Measurements from ENCODE around the gene DNER. TPM values are rescaled to one million over a fixed set of nuclear protein-coding genes. Genes with fewer than 3 reads are reported as not detected.

DNER gene
- total and polyA plus RNA-seq, 10 of the 15 experiments (the other 5 are each of a cell fraction or from before 2014, with no cell fraction given), result 0.04 to 0.08 (median 0.07) TPM; not detected in 7

DNA sequence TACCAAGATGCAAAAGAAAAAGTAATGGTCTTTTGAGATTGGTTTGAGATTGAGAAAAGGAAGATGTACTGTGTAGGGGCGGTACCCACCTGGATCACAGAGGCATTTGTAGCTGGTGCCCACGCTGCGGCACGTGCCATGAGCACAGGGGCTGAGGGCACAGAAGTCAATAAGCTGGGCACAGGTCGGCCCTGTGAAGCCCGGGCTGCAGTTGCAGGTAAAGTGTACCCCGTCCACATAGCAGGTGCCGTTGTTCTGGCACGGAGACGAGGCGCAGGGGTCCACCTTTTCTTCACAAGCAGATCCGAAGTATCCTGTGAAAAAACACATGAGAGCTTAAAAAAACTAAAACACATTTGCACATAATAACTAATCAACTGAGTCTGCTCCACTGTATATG lies 267.1 kb downstream of the DNER start:
- intact Hi-C loops (cut with micrococcal nuclease; ENCODE audit: unreplicated experiment), result no loop called here

More for the DNA sequence above, 267.1 kb downstream of the DNER start:
- Histone ChIP-seq H3K9ac (ENCODE audit: control insufficient read depth, insufficient read depth, low read length) (no peak overlapping the region), H3K4me1 (ENCODE audit: control insufficient read depth, insufficient read depth, low read length) (no peaks in the 10 kb centered on the region), H4K20me1 (ENCODE audit: control insufficient read depth, insufficient read depth) (no peaks in the 10 kb centered on the region), H3K9me3 (replicated peaks; ENCODE audit: control insufficient read depth, insufficient read depth, low read length) (no peaks in the 10 kb centered on the region), H2AFZ (ENCODE audit: control insufficient read depth, low read depth, low read length) (no peak overlapping the region), H3K4me2 (ENCODE audit: control insufficient read depth, insufficient read depth) (no peak overlapping the region), H3K27me3 (replicated peaks in 1 of 2; ENCODE audit: control insufficient read depth in 2 of 2, insufficient read depth in 2 of 2, low read length in 1 of 2) (peaks cover 0 to 3% of the 10 kb centered on the region in 2 experiments; a peak in 1 of 4 replicates), H3K27ac (ENCODE audit: control insufficient read depth, insufficient read depth) (no peak overlapping the region), H3K79me2 (ENCODE audit: control insufficient read depth, insufficient read depth, low read length) (no peaks in the 10 kb centered on the region), H3K4me3 (no peak overlapping the region), H3K36me3 (ENCODE audit: control insufficient read depth in 2 of 2, insufficient read depth in 2 of 2, low read length in 1 of 2) (no peaks in the 10 kb centered on the region)
- CTCF ChIA-PET, result no interaction called here
- RAD21 ChIA-PET (ENCODE audit: unreplicated experiment), result no interaction called here
- no peak for TF ChIP-seq YBX1 (IDR thresholded peaks at IDR 0.05)
- TF ChIP-seq, protein P1, sequence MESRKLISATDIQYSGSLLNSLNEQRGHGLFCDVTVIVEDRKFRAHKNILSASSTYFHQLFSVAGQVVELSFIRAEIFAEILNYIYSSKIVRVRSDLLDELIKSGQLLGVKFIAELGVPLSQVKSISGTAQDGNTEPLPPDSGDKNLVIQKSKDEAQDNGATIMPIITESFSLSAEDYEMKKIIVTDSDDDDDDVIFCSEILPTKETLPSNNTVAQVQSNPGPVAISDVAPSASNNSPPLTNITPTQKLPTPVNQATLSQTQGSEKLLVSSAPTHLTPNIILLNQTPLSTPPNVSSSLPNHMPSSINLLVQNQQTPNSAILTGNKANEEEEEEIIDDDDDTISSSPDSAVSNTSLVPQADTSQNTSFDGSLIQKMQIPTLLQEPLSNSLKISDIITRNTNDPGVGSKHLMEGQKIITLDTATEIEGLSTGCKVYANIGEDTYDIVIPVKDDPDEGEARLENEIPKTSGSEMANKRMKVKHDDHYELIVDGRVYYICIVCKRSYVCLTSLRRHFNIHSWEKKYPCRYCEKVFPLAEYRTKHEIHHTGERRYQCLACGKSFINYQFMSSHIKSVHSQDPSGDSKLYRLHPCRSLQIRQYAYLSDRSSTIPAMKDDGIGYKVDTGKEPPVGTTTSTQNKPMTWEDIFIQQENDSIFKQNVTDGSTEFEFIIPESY (IDR thresholded peaks at IDR 0.05), result no peak
- TF ChIP-seq TAF1 (IDR thresholded peaks at IDR 0.05; ENCODE audit: borderline replicate concordance, low read depth, low read length), result no peak
- TF ChIP-seq TARDBP (IDR thresholded peaks at IDR 0.05; ENCODE audit: borderline replicate concordance), result no peak
- TF ChIP-seq ZZZ3 (IDR thresholded peaks at IDR 0.05; ENCODE audit: control insufficient read depth, insufficient read length, low read depth), result no peak
- no peak for TF ChIP-seq KLF5 (IDR thresholded peaks at IDR 0.05; ENCODE audit: partially characterized antibody)
- no peak for TF ChIP-seq HDAC6 (IDR thresholded peaks at IDR 0.05; ENCODE audit: unreplicated experiment)
- TF ChIP-seq EED (IDR thresholded peaks at IDR 0.05; ENCODE audit: low read depth), result no peak
- TF ChIP-seq BCL11A (IDR thresholded peaks at IDR 0.05; ENCODE audit: low read depth, low read length), result no peak
- TF ChIP-seq EGR1 (IDR thresholded peaks at IDR 0.05; ENCODE audit: borderline replicate concordance in 1 of 2, low read depth in 2 of 2, low read length in 2 of 2), result no peak
- no peak for TF ChIP-seq POLR2A (IDR thresholded peaks at IDR 0.05; ENCODE audit: low read depth, low read length)
- no peak for TF ChIP-seq E4F1 (IDR thresholded peaks at IDR 0.05; ENCODE audit: borderline replicate concordance, partially characterized antibody)
- ATAC-seq (no peak), DNase-seq (ENCODE audit: low read depth, low spot score) (no peak), FAIRE-seq (no peak)
- in situ Hi-C loops (cut with MboI), result no loop called here
- WGBS (ENCODE audit: insufficient coverage, insufficient replicate concordance, low lambda C conversion rate, missing lambda C conversion rate), result 30% methylated on average over 12 of the region's 12 CpGs
- POLR2A ChIA-PET, result no interaction called here
- BruUV-seq (replicated peaks), result no TSS peak
- SMC1A ChIA-PET (ENCODE audit: uncharacterized antibody, unreplicated experiment), result no interaction called here
